Measurements from ENCODE around the gene RNF151. TPM values are rescaled to one million over a fixed set of nuclear protein-coding genes. Genes with fewer than 3 reads are reported as not detected.

Gene RNF151
- total RNA-seq, 1 donor from 2014 or later, result not detected

DNA sequence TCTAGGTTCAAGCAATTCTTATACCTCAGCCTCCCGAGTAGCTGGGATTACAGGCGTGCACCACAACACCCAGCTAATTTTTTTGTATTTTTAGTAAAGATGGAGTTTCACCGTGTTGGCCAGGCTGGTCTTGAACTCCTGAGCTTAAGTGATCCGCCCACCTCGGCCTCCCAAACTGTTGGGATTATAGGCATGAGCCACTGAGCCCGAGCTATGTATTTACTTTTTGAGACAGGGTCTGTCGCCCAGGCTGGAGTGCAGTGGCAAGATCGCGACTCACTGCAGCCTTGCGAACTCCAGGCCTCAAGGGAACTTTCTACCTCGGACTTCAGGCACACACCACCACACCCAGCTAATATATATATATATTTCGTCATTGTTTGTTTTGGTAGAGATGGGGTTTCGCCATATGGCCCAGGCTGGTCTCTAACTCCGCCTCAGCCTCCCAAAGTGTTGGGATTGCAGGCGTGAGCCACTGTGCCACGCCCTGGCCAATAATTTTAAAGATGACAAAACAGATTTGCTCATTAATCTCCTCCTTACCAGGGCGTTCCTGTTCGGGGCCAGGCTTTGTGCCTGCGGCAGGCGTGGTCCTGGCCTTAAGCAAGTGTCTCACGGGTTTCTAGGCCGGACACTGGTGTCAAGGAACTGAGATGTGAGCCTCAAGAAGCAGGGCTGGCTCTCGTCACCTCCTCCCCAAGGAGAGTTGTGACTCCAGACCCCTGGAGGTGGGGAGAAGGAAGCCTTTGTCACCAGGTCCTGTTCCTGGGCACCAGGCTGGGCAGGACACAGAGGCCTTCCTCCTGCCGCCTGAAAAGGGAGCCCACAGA is 48.7 kb downstream of the RNF151 start:
- intact Hi-C loops (cut with DNase I), result no loop called here
- ATAC-seq (ENCODE audit: poor library complexity) (no peak), DNase-seq (peak; percentile 32)

DNA sequence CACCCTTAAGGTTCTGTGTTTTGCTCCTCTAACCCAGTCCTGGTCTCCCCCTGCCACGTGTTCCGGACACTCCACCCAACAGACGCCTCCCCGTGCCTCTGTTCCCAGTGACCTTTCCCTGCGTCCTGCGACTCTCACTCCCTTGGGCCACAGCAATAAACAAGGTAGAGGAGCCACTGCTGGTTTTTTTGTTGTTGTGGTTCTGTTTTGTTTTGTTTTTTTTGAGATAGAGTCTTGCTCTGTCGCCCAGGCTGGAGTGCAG is 49.2 kb downstream of the RNF151 start:
- ATAC-seq (ENCODE audit: poor library complexity) (no peak), DNase-seq (no peak)
- intact Hi-C loops (cut with DNase I), result no loop called here

DNA sequence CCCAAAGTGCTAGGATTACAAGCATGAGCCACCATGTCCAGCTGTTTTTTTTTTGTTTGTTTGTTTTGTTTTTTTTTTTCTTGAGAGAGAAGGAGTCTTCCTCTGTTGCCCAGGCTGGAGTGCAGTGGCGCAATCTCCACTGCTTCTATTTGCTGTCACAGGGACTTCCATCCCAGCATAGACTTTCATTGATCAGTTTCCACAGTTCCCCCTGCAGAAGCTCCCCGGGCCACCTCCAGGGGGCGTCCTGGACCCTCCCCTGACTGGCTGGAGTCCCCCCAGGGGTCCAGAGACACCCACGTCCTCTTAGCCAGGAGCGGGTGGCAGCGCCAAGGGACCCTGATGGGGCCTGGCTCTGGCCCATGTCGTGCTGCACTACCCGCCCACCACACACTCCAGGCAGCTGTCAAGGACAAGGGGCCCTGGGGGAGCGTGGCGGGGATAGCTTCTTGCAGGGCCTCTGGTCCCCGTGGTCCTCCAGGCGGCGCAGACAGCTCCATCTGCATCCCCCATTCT is 49.8 kb downstream of the RNF151 start:
- peak; percentile 37 for DNase-seq
- no peak for ATAC-seq (ENCODE audit: poor library complexity)
- intact Hi-C loops (cut with DNase I), result no loop called here

Other genes starting within 250 kb of the RNF151 start
- gene NME3, start 195.3 kb upstream of the RNF151 start, total RNA-seq, result 33.6 TPM
- gene EME2, start 194.0 kb upstream of the RNF151 start, total RNA-seq, result 7.1 TPM
- gene MRPS34, start 193.7 kb upstream of the RNF151 start, total RNA-seq, result 91.8 TPM
- gene SPSB3, start 184.3 kb upstream of the RNF151 start, total RNA-seq, result 37.5 TPM
- gene NUBP2, start 183.9 kb upstream of the RNF151 start, total RNA-seq, result 34.8 TPM
- gene IGFALS, start 173.2 kb upstream of the RNF151 start, total RNA-seq, result 0.11 TPM
- 163 TPM for gene HAGH, start 140.0 kb upstream of the RNF151 start, total RNA-seq
- 31.0 TPM for gene FAHD1, start 139.7 kb upstream of the RNF151 start, total RNA-seq
- gene MEIOB, start 94.7 kb upstream of the RNF151 start, total RNA-seq, result not detected
- not detected for gene HS3ST6, start 48.4 kb upstream of the RNF151 start, total RNA-seq
- gene MSRB1, start 23.7 kb upstream of the RNF151 start, total RNA-seq, result 22.8 TPM
- gene RPL3L, start 12.2 kb upstream of the RNF151 start, total RNA-seq, result 304 TPM
- gene NDUFB10, start 7.3 kb upstream of the RNF151 start, total RNA-seq, result 723 TPM
- gene RPS2, start 2.0 kb upstream of the RNF151 start, total RNA-seq, result 770 TPM
- gene TBL3, start 5.2 kb downstream of the RNF151 start, total RNA-seq, result 20.3 TPM
- gene NOXO1, start 14.6 kb downstream of the RNF151 start, total RNA-seq, result not detected
- 28.3 TPM for gene GFER, start 17.3 kb downstream of the RNF151 start, total RNA-seq
- 0.32 TPM for gene SYNGR3, start 23.1 kb downstream of the RNF151 start, total RNA-seq
- gene ZNF598, start 43.0 kb downstream of the RNF151 start, total RNA-seq, result 17.2 TPM
- not detected for gene NPW, start 52.9 kb downstream of the RNF151 start, total RNA-seq
- 258 TPM for gene NHERF2, start 60.0 kb downstream of the RNF151 start, total RNA-seq
- 26.2 TPM for gene NTHL1, start 81.0 kb downstream of the RNF151 start, total RNA-seq
- 67.8 TPM for gene TSC2, start 81.1 kb downstream of the RNF151 start, total RNA-seq
- 82.8 TPM for gene PKD1, start 169.0 kb downstream of the RNF151 start, total RNA-seq
- 0.43 TPM for gene RAB26, start 181.8 kb downstream of the RNF151 start, total RNA-seq
- 23.4 TPM for gene TRAF7, start 188.9 kb downstream of the RNF151 start, total RNA-seq
- gene CASKIN1, start 229.7 kb downstream of the RNF151 start, total RNA-seq, result 5.3 TPM
- gene MLST8, start 238.6 kb downstream of the RNF151 start, total RNA-seq, result 23.2 TPM
- 11.3 TPM for gene BRICD5, start 244.0 kb downstream of the RNF151 start, total RNA-seq
- 34.7 TPM for gene PGP, start 248.0 kb downstream of the RNF151 start, total RNA-seq

All from Right ventricle myocardium superior (tissue), 1 donor.